Measurements from ENCODE around the gene HAVCR2.

Gene HAVCR2

GRCh38 chr5:157142317-157143126, 33.7 kb upstream of the HAVCR2 start, which contains the start of gene MED7:
Gene MED7 (minus strand): TSS chr5:157142865. CDS start chr5:157139431, 3,434 bp downstream.
- Histone ChIP-seq H2AFZ (ENCODE audit: low read depth, low read length) (peak within 1 kb of the TSS; percentile 88), H3K9me3 (ENCODE audit: insufficient read depth, low read length, severe bottlenecking) (no peaks in the 10 kb centered on the region), H3K27ac (ENCODE audit: low read length) (peak within 1 kb of the TSS; percentile 84), H3K4me2 (ENCODE audit: insufficient read depth, low read length) (peak within 1 kb of the TSS; percentile 73), H3K4me3 (ENCODE audit: low read depth in 1 of 2, low read length in 2 of 2) (peak within 1 kb of the TSS; percentile 49 to 80), H3K9ac (ENCODE audit: low read depth, low read length) (peak within 1 kb of the TSS; percentile 90), H4K20me1 (ENCODE audit: insufficient read depth, low read length) (no peaks in the 10 kb centered on the region), H3K36me3 (ENCODE audit: insufficient read depth, low read length) (peaks cover 18% of the 10 kb centered on the region), H3K79me2 (ENCODE audit: insufficient read depth, low read length) (peaks cover 49% of the 10 kb centered on the region), H3K27me3 (ENCODE audit: insufficient read depth, low read length, poor library complexity) (no peaks in the 10 kb centered on the region), H3K4me1 (ENCODE audit: insufficient read depth, low read length) (peaks cover 26% of the 10 kb centered on the region)
- ATAC-seq (ENCODE audit: insufficient read depth, low read depth): peak; percentile 98
- TF ChIP-seq CTCF (IDR thresholded peaks at IDR 0.05; ENCODE audit: borderline replicate concordance, extremely low read depth, low read length, poor library complexity, severe bottlenecking) (no peak), EZH2 (IDR thresholded peaks at IDR 0.05; ENCODE audit: borderline replicate concordance, low read depth, low read length, severe bottlenecking) (no peak)
- DNase-seq: peak; percentile 98

GRCh38 chr5:157137691-157138090, 28.8 kb upstream of the HAVCR2 start:
- Histone ChIP-seq H3K4me1 (ENCODE audit: insufficient read depth, low read length) (peaks cover 15% of the 10 kb centered on the region), H2AFZ (ENCODE audit: low read depth, low read length) (no peak overlapping the region), H3K9ac (ENCODE audit: low read depth, low read length) (no peak overlapping the region), H3K36me3 (ENCODE audit: insufficient read depth, low read length) (peaks cover 24% of the 10 kb centered on the region), H3K27me3 (ENCODE audit: insufficient read depth, low read length, poor library complexity) (no peaks in the 10 kb centered on the region), H3K4me2 (ENCODE audit: insufficient read depth, low read length) (no peak overlapping the region), H4K20me1 (ENCODE audit: insufficient read depth, low read length) (no peaks in the 10 kb centered on the region), H3K79me2 (ENCODE audit: insufficient read depth, low read length) (peaks cover 51% of the 10 kb centered on the region), H3K4me3 (ENCODE audit: low read depth in 1 of 2, low read length in 2 of 2) (no peak overlapping the region), H3K9me3 (ENCODE audit: insufficient read depth, low read length, severe bottlenecking) (no peaks in the 10 kb centered on the region), H3K27ac (ENCODE audit: low read length) (no peak overlapping the region)
- ATAC-seq (ENCODE audit: insufficient read depth, low read depth): no peak
- no peak for DNase-seq
- no peak for TF ChIP-seq CTCF (IDR thresholded peaks at IDR 0.05; ENCODE audit: borderline replicate concordance, extremely low read depth, low read length, poor library complexity, severe bottlenecking)
- no peak for TF ChIP-seq EZH2 (IDR thresholded peaks at IDR 0.05; ENCODE audit: borderline replicate concordance, low read depth, low read length, severe bottlenecking)

GRCh38 chr5:157132281-157132612, 23.4 kb upstream of the HAVCR2 start:
- Histone ChIP-seq H2AFZ (ENCODE audit: low read depth, low read length) (no peak overlapping the region), H3K79me2 (ENCODE audit: insufficient read depth, low read length) (no peaks in the 10 kb centered on the region), H3K36me3 (ENCODE audit: insufficient read depth, low read length) (peaks cover 3% of the 10 kb centered on the region; the same call in 1 of the 2 replicates), H3K9me3 (ENCODE audit: insufficient read depth, low read length, severe bottlenecking) (no peaks in the 10 kb centered on the region), H3K27me3 (ENCODE audit: insufficient read depth, low read length, poor library complexity) (no peaks in the 10 kb centered on the region), H3K9ac (ENCODE audit: low read depth, low read length) (no peak overlapping the region), H4K20me1 (ENCODE audit: insufficient read depth, low read length) (no peaks in the 10 kb centered on the region), H3K4me3 (ENCODE audit: low read depth in 1 of 2, low read length in 2 of 2) (no peak overlapping the region), H3K4me1 (ENCODE audit: insufficient read depth, low read length) (no peaks in the 10 kb centered on the region), H3K4me2 (ENCODE audit: insufficient read depth, low read length) (no peak overlapping the region), H3K27ac (ENCODE audit: low read length) (no peak overlapping the region)
- TF ChIP-seq EZH2 (IDR thresholded peaks at IDR 0.05; ENCODE audit: borderline replicate concordance, low read depth, low read length, severe bottlenecking) (no peak), CTCF (IDR thresholded peaks at IDR 0.05; ENCODE audit: borderline replicate concordance, extremely low read depth, low read length, poor library complexity, severe bottlenecking) (no peak)
- DNase-seq: no peak
- no peak for ATAC-seq (ENCODE audit: insufficient read depth, low read depth)
